HFF-Myc (cell line): ENCODE results near the gene CLPTM1L.

Experiments
- DNase-seq: peaks from one replicate; pipeline ENCODE4 v3.0.0-alpha.2; 2011; ENCODE audit warnings: low read depth; ENCODE audit errors: extremely low read depth
- H3K4me3 ChIP-seq: replicated peaks from 2 replicates; pipeline ENCODE4 v1.5.1; 2011; ENCODE audit warnings: low read depth, mild to moderate bottlenecking, control low read depth, low read length
- CTCF ChIP-seq: IDR thresholded peaks from 2 replicates; pipeline ENCODE4 v1.5.1; 2012; ENCODE audit warnings: mild to moderate bottlenecking, low read depth, low read length, control low read depth; ENCODE audit errors: missing control alignments

Gene CLPTM1L

GRCh38 chr5:1315709-1316587 is 29.0 kb downstream of the CLPTM1L start:
- no peak for DNase-seq
- no peak overlapping the region for H3K4me3 ChIP-seq
- TF ChIP-seq CTCF = no peak

- TF ChIP-seq CTCF = no peak
- no peak overlapping the region for H3K4me3 ChIP-seq
- DNase-seq = no peak
These were observed 29.7 kb downstream of the CLPTM1L start for GRCh38 chr5:1315018-1315708.

- no peak for TF ChIP-seq CTCF
- DNase-seq = no peak
- no peak overlapping the region for H3K4me3 ChIP-seq
These were observed 30.3 kb downstream of the CLPTM1L start for GRCh38 chr5:1314564-1314982.

GRCh38 chr5:1312993-1313833 is 31.7 kb downstream of the CLPTM1L start:
- H3K4me3 ChIP-seq = no peak overlapping the region
- DNase-seq = no peak
- TF ChIP-seq CTCF = no peak

GRCh38 chr5:1312206-1312605 is 32.7 kb downstream of the CLPTM1L start:
- no peak overlapping the region for H3K4me3 ChIP-seq
- TF ChIP-seq CTCF = no peak
- no peak for DNase-seq

GRCh38 chr5:1311439-1312055 is 33.4 kb downstream of the CLPTM1L start:
- no peak for TF ChIP-seq CTCF
- DNase-seq = no peak
- no peak overlapping the region for H3K4me3 ChIP-seq
